Measurements from ENCODE around the gene ASRGL1.
"Not testable (repeated sequence)": the region's sequence is repeated elsewhere in the genome, so short reads cannot be mapped to it uniquely, and the experiment has no call there.

ASRGL1 gene

GRCh38 chr11:62353841-62354240 is 16.6 kb downstream of the ASRGL1 start:
- peak; percentile 20 for DNase-seq

DNA sequence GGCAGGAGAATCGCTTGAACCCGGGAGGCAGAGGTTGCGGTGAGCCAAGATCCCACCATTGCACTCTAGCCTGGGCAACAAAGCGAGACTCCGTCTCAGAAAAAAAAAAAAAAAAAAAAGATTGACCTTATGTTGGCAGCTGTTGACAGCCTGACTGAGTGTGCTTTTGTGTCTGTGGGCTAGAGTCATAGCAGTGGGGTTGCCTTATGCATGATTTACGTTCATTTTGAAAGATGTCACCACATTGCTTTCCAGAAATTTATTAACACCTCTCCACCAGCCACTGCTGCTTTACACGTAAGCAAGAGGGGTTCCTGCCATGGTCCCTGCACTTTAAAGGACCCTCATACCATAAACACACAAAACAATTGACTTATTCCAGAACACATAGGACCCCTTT is 21.0 kb downstream of the ASRGL1 start:
- no peak for DNase-seq

DNA sequence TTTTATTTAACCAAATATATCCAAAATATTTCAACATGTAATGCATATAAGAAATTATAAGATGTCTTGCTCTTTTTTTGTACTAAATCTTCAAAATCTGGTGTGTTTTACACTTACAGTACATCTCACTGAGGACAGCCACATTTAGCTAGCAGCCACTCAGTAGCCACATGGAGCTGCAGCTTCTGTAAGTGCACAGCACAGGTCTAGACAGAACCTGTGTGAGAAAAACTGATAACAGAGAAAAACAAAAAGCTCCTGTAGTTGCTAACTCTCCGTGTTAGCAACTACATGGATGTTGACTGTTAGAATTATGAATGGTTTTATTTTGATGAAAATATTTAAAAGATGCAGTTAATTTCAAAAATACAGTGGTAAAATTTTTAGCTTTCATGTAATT is 22.2 kb downstream of the ASRGL1 start:
- no peak for DNase-seq

GRCh38 chr11:62360685-62361084 is 23.4 kb downstream of the ASRGL1 start:
- no peak for DNase-seq

GRCh38 chr11:62368861-62369477 is 31.7 kb downstream of the ASRGL1 start:
- DNase-seq = not testable (repeated sequence)

DNA sequence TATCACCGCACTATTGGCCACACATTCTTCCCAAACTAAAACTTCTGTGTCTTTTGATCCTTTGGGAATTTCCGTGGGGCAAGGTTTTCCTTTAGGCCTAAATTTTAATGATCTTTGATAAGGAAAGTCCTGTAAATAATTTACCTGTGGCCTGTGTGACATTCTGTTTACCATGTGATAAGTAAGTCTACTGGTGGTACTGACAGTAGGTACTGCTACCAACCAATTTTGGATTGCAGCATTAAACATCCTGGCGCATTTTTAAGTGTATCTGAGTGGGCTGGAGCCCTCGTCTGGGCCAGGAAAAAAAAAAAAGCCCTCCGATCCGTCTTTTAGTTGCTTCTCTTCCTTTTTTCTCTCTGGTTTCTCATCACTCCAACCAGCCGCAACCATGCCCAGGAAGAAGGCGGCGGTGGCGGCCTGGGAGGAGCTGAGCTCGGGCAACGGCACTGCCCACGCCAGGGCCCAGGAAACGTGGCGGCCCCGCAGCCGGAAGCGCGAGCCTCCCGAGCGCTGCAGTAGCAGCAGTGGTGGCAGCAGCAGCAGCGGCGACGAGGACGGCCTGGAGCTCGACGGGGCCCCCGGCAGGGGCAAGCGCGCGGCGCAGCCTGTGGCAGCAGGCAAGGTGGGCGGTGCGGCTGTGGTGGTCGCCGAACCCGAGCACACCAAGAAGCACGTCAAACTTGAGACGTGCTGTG is 33.6 kb downstream of the ASRGL1 start:
- no peak for DNase-seq

DNA sequence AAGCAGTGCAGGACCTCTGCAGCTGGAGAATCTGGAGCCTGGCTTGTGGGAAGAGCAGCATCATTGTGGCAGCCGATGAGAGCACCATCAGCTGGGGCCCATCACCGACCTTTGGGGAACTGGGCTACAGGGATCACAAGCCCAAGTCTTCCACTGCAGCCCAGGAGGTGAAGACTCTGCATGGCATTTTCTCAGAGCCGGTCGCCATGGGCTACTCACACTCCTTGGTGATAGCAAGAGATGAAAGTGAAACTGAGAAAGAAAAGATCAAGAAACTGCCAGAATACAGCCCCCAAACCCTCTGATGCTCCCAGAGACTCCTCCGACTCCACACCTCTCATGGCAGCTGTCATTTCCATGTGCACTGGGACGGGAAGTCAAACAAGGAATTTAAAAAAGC is 35.6 kb downstream of the ASRGL1 start:
- no peak for DNase-seq

GRCh38 chr11:62373464-62374119 is 36.3 kb downstream of the ASRGL1 start:
- DNase-seq = no peak

- DNase-seq = no peak
Measured at GRCh38 chr11:62374801-62375200, 37.6 kb downstream of the ASRGL1 start.

DNA sequence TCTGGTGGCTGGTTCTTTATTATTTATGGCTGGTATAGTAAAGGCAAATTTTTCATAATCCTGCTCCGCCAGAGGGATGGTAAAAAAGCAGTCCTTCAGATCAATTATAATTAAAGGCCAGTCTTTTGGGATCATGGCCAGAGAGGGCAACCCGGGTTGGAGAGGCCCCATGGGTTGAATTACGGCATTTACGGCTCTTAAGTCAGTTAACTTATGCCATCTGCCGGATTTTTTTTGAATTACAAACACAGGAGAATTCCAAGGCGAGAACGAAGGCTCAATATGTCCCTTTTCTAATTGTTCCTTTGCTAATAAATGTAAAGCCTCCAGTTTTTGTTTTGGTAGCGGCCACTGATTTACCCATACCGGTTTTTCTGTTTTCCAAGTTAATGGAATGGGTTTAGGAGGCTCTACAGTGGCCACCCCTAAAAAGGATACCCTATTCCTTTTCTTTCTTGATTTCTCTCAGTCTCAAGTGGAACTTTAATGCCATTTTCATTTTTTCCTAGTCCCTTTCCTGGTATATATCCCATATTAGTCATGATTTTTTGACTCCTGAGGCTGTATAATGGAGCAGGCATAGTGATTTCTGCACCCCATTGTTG is 41.3 kb downstream of the ASRGL1 start:
- peak; percentile 29 for DNase-seq

- DNase-seq = not testable (repeated sequence)
Measured at GRCh38 chr11:62379586-62379985, 42.3 kb downstream of the ASRGL1 start.

DNA sequence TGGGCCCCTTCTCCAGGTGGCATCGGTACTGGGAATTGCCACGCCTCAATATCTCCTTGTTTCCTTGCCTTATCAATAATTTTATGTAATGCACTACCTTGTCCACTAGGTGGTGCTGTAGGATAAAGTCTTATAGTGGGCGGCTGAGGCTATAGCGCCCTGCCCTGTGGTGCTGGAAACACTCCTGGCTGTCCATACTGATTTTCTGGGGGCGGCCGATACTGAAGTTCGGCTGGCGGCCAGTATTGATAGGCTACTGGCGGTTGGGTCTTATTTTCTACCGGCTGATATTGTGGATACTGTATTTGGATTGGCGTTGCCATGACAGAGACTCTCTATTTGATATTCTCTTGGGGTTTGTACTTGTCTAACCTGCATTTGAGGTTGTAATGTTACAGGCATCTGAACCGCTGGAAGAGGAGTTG is 43.6 kb downstream of the ASRGL1 start:
- peak; percentile 80 for DNase-seq

DNA sequence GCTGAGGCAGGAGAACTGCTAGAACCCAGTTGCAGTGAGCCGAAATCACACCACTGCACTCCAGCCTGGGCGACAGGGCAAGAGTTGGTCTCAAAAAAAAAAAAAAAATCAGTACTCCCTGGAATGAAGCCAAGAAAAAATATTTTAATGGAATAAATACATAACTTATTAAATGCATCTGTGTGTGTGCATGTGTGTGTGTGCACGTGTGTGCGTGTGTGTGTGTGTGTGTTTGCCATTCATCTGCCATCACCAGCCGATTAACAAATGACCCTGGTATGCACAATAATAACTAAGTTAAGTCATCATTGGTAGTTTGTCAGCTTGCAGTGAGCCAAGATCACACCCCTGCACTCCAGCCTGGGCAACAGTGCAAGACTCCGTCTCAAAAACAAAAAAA is 46.6 kb downstream of the ASRGL1 start:
- DNase-seq = no peak

DNA sequence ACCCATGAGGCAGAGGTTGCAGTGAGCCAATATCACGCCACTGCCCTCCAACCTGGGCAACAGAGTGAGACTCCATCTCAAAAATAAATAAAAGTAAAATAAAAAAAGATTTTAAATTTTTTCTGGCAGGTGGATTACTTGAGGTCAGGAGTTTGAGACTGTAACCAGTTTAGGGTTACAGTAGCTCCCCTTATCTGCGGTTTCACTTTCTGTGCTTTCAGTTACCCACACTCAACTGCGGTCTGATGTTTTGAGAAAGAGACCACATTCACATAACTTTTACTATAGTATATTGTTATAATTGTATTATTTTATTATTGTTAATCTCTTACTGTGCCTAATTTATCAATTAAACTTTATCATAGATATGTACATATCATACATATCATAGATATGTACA is 48.8 kb downstream of the ASRGL1 start:
- DNase-seq = not testable (repeated sequence)

DNA sequence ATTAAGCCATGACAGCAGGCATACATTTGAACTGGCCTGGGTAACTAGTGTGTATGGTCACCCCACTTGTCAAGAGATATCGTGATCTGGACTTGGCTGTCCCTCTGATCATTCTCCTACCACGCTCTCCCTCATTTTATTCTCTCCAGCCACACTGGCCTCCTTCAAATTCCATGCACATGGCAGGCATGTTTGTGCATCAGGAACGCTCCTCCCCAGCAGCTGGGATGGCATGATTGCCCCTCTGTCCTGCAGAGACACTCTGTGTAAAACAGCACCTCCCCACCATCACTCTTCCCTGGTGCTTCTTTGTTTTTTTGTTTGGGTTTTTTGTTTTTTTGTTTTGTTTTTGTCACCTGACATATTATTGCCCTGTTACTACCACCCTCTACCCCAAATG is 50.1 kb downstream of the ASRGL1 start:
- DNase-seq = no peak

GRCh38 chr11:62388999-62389398 is 51.8 kb downstream of the ASRGL1 start:
- DNase-seq = no peak

- DNase-seq = no peak
Measured at GRCh38 chr11:62390237-62390636, 53.0 kb downstream of the ASRGL1 start.

DNA sequence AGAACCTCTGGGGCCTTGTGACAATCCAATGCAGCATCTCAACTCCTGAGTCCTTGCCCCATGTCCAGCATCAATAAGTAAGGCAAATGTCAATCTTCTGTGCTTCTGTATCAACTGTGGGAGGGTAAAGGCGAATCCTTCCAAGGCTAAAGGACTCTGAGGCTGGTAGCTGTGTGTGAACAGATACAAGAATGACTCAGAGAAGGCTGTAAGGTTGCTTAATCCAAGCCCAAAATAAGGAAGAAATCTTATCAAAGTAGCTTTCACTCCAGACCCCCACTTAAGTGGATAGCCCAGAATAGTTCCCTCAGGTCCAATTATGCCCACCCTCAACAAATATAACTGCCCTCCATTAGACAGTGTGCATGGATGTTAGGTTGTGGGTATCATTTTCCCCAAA is 53.5 kb downstream of the ASRGL1 start:
- no peak for DNase-seq

DNA sequence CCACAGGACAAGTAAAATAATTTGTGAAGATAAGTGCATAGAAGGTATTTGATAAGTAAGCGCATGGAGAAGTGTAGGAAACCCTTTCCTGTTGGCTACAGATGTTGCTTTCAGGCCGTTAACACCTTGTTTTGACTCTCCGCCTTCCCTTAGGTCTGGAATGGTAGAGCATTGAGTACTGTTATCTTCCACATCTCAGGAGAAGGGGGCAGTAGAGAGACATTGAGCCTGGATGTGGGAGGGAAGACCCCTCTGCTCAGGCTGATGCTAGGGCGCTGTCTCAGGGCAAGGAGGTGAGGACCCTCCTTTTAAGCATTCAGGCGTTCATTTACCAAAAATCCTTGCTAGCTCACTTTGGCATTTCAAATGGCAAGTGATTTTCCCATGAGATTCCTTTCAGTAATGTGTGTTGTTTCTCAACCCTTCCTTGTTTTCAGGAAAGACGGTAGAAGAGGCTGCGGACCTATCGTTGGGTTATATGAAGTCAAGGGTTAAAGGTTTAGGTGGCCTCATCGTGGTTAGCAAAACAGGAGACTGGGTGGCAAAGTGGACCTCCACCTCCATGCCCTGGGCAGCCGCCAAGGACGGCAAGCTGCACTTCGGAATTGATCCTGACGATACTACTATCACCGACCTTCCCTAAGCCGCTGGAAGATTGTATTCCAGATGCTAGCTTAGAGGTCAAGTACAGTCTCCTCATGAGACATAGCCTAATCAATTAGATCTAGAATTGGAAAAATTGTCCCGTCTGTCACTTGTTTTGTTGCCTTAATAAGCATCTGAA is 54.6 kb downstream of the ASRGL1 start:
- DNase-seq = no peak

GRCh38 chr11:62392506-62392905 is 55.3 kb downstream of the ASRGL1 start:
- no peak for DNase-seq

GRCh38 chr11:62393061-62393611 is 55.9 kb downstream of the ASRGL1 start:
- peak; percentile 89 for DNase-seq

DNA sequence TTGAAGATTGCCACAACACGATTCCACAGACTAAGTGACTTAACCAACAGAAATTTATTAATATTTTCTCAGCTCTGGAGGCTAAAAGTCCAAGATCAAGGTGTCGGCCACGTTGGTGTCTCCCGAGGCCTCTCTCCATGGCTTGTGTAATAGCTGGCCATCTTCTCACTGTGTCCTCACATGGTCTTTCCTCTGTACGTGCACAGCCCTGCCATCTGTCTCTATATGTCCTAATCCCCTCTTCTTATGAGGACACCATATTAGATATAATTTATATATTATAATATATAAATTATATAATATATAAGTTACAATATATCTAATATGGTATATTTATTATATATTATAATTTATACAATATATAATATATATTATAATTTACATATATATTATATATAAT is 56.5 kb downstream of the ASRGL1 start:
- DNase-seq = no peak
